ENCODE measurements around the gene RBM17.

The RBM17 gene

DNA sequence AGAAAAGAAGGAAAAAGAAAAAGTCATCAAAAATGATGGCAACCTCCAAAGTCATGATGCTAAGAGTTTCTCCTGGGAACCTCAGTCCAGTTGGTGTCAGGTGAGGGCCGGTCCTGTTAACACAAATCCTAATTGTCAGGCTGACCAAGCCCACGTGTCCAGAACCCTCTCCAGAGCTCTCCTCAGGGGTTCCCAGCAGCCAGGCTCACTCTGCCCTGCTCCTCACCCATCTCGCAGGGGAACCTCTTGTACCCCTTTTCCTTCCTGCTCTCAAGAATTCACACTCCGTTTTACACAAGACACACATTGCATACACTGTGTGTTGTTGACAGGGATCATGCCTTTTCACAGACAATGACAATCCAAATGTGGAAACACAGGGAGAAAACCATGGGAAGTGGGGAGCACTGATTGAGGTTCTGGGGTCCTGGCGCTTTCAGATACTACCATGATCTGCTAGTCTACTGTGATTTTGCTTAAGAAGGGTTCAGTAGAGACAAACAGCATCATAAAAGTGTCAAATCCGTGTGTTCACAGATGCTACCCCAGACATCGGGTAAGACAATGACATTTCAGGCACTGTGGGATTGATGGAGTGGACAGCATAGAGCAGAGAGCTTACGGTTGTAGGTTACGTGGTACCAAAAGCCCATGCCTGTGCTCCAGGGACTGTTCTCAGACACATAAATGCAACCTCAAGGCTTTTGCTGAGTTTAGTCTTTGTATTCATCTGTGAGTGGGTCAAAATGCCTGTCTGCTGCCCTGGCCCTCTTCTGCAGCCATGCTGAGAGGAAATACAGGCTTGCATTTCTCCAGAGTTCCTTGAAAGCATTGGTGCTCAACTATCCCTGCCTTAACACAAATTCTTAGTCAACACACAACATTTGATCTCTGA is 42.7 kb upstream of the RBM17 start:
- TF ChIP-seq, protein P1, sequence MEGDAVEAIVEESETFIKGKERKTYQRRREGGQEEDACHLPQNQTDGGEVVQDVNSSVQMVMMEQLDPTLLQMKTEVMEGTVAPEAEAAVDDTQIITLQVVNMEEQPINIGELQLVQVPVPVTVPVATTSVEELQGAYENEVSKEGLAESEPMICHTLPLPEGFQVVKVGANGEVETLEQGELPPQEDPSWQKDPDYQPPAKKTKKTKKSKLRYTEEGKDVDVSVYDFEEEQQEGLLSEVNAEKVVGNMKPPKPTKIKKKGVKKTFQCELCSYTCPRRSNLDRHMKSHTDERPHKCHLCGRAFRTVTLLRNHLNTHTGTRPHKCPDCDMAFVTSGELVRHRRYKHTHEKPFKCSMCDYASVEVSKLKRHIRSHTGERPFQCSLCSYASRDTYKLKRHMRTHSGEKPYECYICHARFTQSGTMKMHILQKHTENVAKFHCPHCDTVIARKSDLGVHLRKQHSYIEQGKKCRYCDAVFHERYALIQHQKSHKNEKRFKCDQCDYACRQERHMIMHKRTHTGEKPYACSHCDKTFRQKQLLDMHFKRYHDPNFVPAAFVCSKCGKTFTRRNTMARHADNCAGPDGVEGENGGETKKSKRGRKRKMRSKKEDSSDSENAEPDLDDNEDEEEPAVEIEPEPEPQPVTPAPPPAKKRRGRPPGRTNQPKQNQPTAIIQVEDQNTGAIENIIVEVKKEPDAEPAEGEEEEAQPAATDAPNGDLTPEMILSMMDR (IDR thresholded peaks at IDR 0.05; ENCODE audit: low read depth, low read length, missing control alignments), result no peak
- no peak overlapping the region for H3K4me3 ChIP-seq (ENCODE audit: low read depth, low read length)
- no peak for DNase-seq (ENCODE audit: low read depth)

- DNase-seq (ENCODE audit: low read depth), result no peak
- TF ChIP-seq, protein P1 (IDR thresholded peaks at IDR 0.05; ENCODE audit: low read depth, low read length, missing control alignments), result no peak
- no peak overlapping the region for H3K4me3 ChIP-seq (ENCODE audit: low read depth, low read length)
Observed at GRCh38 chr10:6046773-6047611, 41.8 kb upstream of the RBM17 start.

DNA sequence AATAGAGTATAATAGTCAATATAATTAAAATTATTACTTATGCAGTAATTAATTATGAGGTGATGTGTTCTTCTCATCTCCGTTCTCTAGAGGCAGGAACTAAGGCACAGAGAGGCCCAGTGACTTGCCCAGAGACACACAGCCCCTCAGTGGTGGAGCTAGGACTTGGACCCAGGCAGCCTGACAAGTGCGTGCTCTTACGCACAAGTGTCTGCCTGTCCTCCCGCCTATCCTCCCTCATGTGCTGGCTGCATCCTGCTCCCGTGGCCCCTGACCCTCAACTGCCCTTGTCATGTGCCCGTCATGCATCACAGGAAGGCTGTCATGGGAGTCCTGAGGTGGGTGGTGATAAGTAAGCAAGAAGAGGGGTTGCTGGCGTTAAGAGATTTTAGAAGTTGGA is 41.0 kb upstream of the RBM17 start:
- TF ChIP-seq, protein P1 (IDR thresholded peaks at IDR 0.05; ENCODE audit: low read depth, low read length, missing control alignments), result no peak
- DNase-seq (ENCODE audit: low read depth), result no peak
- no peak overlapping the region for H3K4me3 ChIP-seq (ENCODE audit: low read depth, low read length)

DNA sequence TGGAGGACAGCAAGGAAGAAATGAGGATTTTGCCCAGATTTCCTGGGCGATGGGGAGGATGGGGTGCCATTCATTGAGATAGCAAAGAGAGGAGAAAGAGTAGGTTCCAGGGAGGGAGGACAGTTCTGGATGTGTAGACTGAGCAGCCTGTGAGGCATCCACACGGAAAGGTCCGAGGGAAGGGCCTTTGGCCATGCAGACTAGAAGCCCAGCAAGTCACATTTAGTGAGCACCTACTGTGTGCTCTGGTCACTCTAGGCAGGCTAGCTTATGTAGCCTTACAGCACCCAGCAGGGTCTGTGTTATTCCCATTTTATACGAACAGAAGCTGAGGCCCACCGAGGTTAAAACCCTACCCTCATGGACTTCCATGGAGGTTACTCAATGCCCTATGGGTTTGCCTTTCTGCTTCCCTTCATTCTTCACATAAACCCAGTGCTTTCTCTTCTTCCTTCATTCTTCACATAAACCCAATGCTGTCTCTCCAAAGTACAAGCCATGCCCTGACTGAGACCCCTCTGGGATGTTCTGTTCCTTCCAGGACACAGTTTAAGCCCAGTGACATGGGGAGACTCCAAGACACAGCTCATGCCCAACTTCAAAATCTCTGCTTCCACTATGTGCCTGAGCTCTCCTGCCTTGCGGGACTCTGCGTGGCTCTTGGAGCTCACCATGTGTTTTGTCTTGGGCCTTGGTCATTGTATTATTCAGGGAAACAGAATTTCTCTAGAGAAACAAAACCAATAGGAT is 40.4 kb upstream of the RBM17 start:
- TF ChIP-seq, protein P1 (IDR thresholded peaks at IDR 0.05; ENCODE audit: low read depth, low read length, missing control alignments), result no peak
- H3K4me3 ChIP-seq (ENCODE audit: low read depth, low read length), result no peak overlapping the region
- DNase-seq (ENCODE audit: low read depth), result no peak

- DNase-seq (ENCODE audit: low read depth), result no peak
- no peak overlapping the region for H3K4me3 ChIP-seq (ENCODE audit: low read depth, low read length)
- TF ChIP-seq, protein P1 (IDR thresholded peaks at IDR 0.05; ENCODE audit: low read depth, low read length, missing control alignments), result no peak
Observed at GRCh38 chr10:6049031-6049400, 39.8 kb upstream of the RBM17 start.

GRCh38 chr10:6050801-6051445 is 37.9 kb upstream of the RBM17 start:
- peak overlapping the region; percentile 38 for H3K4me3 ChIP-seq (ENCODE audit: low read depth, low read length)
- TF ChIP-seq, protein P1 (IDR thresholded peaks at IDR 0.05; ENCODE audit: low read depth, low read length, missing control alignments), result peak; percentile 27
- DNase-seq (ENCODE audit: low read depth), result peak; percentile 82

Measured in GM12864 (cell line).